Uterus (tissue), 2 donors: ENCODE results near the gene ING2.

Experiments used
- POLR2A ChIP-seq, 2 donors: fragments of 450-650 bp; IDR thresholded peaks; one replicate each; pipeline ENCODE4 v1.6.1; 2016; ENCODE audit warnings: antibody characterized with exemption in 2 of 2, mild to moderate bottlenecking in 1 of 2, moderate library complexity in 1 of 2
- TF ChIP-seq, protein P1 (sequence below), 4 experiments: fragments of 200-600 bp in 2 of 4; fragments of 450-650 bp in 2 of 4; sonication (generic) in 2 of 4; IDR thresholded peaks; one replicate each; pipeline ENCODE4 v1.5.1; 2016 to 2019; ENCODE audit warnings: antibody characterized with exemption in 4 of 4, mild to moderate bottlenecking in 2 of 4, moderate library complexity in 1 of 4

GRCh38 chr4:183515411-183515810, 10.6 kb downstream of the ING2 start:
- TF ChIP-seq, protein P1, sequence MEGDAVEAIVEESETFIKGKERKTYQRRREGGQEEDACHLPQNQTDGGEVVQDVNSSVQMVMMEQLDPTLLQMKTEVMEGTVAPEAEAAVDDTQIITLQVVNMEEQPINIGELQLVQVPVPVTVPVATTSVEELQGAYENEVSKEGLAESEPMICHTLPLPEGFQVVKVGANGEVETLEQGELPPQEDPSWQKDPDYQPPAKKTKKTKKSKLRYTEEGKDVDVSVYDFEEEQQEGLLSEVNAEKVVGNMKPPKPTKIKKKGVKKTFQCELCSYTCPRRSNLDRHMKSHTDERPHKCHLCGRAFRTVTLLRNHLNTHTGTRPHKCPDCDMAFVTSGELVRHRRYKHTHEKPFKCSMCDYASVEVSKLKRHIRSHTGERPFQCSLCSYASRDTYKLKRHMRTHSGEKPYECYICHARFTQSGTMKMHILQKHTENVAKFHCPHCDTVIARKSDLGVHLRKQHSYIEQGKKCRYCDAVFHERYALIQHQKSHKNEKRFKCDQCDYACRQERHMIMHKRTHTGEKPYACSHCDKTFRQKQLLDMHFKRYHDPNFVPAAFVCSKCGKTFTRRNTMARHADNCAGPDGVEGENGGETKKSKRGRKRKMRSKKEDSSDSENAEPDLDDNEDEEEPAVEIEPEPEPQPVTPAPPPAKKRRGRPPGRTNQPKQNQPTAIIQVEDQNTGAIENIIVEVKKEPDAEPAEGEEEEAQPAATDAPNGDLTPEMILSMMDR (IDR thresholded peaks at IDR 0.05), result no peak
- no peak for TF ChIP-seq POLR2A (IDR thresholded peaks at IDR 0.05)
